Esophagus squamous epithelium (tissue), 4 donors: ENCODE measurements around the gene SPRY4.
"Not testable (repeated sequence)": the region's sequence is repeated elsewhere in the genome, so short reads cannot be mapped to it uniquely, and the experiment has no call there.

Source experiments
- POLR2A ChIP-seq, 4 donors: fragments of 450-650 bp; IDR thresholded peaks; one replicate each; pipeline ENCODE4 v1.6.1; 2017; ENCODE audit warnings: antibody characterized with exemption in 4 of 4, mild to moderate bottlenecking in 4 of 4, moderate library complexity in 3 of 4
- TF ChIP-seq, protein P1 (sequence below), 6 experiments: fragments of 450-650 bp in 4 of 6; fragments of 200-600 bp in 2 of 6; sonication (generic) in 2 of 6; IDR thresholded peaks; one replicate each; pipeline ENCODE4 v1.5.1; 2016 to 2019; ENCODE audit warnings: antibody characterized with exemption in 6 of 6, mild to moderate bottlenecking in 4 of 6, moderate library complexity in 4 of 6

GRCh38 chr5:142344915-142345314 lies 20.1 kb upstream of the SPRY4 start:
- TF ChIP-seq, protein P1, sequence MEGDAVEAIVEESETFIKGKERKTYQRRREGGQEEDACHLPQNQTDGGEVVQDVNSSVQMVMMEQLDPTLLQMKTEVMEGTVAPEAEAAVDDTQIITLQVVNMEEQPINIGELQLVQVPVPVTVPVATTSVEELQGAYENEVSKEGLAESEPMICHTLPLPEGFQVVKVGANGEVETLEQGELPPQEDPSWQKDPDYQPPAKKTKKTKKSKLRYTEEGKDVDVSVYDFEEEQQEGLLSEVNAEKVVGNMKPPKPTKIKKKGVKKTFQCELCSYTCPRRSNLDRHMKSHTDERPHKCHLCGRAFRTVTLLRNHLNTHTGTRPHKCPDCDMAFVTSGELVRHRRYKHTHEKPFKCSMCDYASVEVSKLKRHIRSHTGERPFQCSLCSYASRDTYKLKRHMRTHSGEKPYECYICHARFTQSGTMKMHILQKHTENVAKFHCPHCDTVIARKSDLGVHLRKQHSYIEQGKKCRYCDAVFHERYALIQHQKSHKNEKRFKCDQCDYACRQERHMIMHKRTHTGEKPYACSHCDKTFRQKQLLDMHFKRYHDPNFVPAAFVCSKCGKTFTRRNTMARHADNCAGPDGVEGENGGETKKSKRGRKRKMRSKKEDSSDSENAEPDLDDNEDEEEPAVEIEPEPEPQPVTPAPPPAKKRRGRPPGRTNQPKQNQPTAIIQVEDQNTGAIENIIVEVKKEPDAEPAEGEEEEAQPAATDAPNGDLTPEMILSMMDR (IDR thresholded peaks at IDR 0.05) = not testable (repeated sequence)
- TF ChIP-seq POLR2A (IDR thresholded peaks at IDR 0.05) = not testable (repeated sequence)
